Astrocyte (in vitro differentiated cells and primary cell): Measurements from ENCODE around the gene LFNG.

ENCODE experiments used
- EZH2 ChIP-seq: IDR thresholded peaks from 2 replicates; pipeline ENCODE4 v1.6.1; 2012; ENCODE audit warnings: mild to moderate bottlenecking, low read length, inconsistent platforms; ENCODE audit not compliant: insufficient read depth
- TF ChIP-seq, protein P1 (sequence below): IDR thresholded peaks from 2 replicates; pipeline ENCODE4 v1.5.1; 2011; ENCODE audit warnings: low read depth, mild to moderate bottlenecking, inconsistent platforms, low read length, moderate library complexity; ENCODE audit not compliant: insufficient read depth

DNA sequence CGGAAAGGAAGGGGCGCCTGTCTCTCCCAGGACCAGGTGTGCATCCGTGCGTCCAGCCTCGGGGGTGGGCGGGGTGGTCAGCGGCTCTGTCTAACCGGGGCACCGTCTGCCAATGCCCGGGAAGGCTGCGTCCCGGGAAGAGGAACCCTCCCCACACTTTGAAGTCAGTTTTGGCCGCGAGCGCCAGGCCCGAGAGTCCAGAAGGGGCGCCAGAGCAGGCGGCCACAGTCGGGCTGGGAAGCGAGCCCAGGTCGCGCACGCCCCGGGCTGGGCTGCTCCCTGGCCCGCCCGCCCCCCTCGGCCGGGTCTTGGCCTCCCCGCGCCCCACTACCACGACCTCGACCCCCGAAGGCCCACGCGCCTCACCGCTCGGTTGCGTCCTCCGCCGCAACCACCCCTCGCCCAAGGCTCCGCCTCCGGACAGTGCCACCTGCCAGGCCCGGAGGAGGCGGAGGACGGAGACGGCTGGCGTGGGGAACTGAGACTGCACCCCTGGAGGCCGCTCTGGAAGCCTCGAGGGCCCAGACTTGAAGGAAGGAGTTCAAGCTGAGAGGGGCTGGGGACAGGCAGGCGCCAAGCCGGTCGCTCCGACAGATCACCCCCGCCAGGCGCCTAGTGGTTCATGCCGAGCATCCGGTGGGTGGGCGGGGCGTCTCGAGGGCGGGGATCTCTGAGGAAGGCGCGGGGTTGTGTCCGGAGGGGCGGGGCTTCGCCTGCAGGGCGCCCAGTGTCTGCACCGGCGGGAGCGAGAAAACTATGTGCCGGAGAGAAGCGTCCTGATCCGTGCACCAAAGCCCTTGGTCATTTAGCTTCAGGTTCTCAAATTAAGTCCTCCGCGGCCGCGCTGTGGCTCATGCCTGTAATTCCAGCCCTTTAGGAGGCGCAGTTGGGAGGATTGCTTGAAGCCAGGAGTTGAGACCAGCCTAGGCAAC, 35.8 kb downstream of the LFNG start, which contains the start of gene BRAT1:
- TF ChIP-seq, protein P1, sequence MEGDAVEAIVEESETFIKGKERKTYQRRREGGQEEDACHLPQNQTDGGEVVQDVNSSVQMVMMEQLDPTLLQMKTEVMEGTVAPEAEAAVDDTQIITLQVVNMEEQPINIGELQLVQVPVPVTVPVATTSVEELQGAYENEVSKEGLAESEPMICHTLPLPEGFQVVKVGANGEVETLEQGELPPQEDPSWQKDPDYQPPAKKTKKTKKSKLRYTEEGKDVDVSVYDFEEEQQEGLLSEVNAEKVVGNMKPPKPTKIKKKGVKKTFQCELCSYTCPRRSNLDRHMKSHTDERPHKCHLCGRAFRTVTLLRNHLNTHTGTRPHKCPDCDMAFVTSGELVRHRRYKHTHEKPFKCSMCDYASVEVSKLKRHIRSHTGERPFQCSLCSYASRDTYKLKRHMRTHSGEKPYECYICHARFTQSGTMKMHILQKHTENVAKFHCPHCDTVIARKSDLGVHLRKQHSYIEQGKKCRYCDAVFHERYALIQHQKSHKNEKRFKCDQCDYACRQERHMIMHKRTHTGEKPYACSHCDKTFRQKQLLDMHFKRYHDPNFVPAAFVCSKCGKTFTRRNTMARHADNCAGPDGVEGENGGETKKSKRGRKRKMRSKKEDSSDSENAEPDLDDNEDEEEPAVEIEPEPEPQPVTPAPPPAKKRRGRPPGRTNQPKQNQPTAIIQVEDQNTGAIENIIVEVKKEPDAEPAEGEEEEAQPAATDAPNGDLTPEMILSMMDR = peak; percentile 12
- no peak for TF ChIP-seq EZH2
